IPS-15b (cell line): ENCODE measurements around the gene PTGES.

Experiments used
- H3K27me3 ChIP-seq: one replicate; pipeline ENCODE4 v1.6.1; 2013; ENCODE audit warnings: low read length; ENCODE audit not compliant: control insufficient read depth, insufficient read depth
- H3K36me3 ChIP-seq: one replicate; pipeline ENCODE4 v1.6.1; 2013; ENCODE audit warnings: low read length; ENCODE audit not compliant: control insufficient read depth, insufficient read depth
- H3K4me1 ChIP-seq: one replicate; pipeline ENCODE4 v1.6.1; 2013; ENCODE audit warnings: mild to moderate bottlenecking, low read length; ENCODE audit not compliant: control insufficient read depth, insufficient read depth
- H3K4me3 ChIP-seq: one replicate; pipeline ENCODE4 v1.5.1; 2013; ENCODE audit warnings: low read depth, low read length
- H3K9ac ChIP-seq: one replicate; pipeline ENCODE4 v1.6.1; 2013; ENCODE audit warnings: low read depth, mild to moderate bottlenecking, low read length
- H3K9me3 ChIP-seq: one replicate; pipeline ENCODE4 v1.6.1; 2013; ENCODE audit warnings: mild to moderate bottlenecking, low read length; ENCODE audit not compliant: control insufficient read depth, insufficient read depth

Gene PTGES

DNA sequence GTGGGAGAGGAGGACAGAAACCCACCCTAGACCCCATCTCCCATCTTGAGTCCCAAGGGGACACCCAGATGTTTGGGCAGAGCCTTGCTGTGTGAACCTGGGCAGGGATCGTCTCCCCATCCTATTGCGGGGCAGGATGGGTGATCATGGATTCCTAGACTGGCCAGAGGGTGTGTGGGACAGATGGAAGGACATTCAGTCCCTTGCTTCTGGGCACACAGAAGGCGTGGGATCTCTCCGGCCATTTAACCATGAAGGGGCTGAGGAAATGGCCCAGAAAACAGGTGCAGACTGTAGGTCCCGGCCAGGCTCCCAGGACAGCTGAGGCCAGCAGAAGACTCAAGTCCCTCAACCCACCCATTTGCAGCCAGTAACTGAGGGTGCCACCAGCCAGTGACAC is 29.9 kb downstream of the PTGES start:
- H3K27me3 ChIP-seq: no peaks in the 10 kb centered on the region
- H3K9ac ChIP-seq: no peak overlapping the region
- no peaks in the 10 kb centered on the region for H3K9me3 ChIP-seq
- H3K4me3 ChIP-seq: no peak overlapping the region
- H3K36me3 ChIP-seq: no peaks in the 10 kb centered on the region
- no peaks in the 10 kb centered on the region for H3K4me1 ChIP-seq

DNA sequence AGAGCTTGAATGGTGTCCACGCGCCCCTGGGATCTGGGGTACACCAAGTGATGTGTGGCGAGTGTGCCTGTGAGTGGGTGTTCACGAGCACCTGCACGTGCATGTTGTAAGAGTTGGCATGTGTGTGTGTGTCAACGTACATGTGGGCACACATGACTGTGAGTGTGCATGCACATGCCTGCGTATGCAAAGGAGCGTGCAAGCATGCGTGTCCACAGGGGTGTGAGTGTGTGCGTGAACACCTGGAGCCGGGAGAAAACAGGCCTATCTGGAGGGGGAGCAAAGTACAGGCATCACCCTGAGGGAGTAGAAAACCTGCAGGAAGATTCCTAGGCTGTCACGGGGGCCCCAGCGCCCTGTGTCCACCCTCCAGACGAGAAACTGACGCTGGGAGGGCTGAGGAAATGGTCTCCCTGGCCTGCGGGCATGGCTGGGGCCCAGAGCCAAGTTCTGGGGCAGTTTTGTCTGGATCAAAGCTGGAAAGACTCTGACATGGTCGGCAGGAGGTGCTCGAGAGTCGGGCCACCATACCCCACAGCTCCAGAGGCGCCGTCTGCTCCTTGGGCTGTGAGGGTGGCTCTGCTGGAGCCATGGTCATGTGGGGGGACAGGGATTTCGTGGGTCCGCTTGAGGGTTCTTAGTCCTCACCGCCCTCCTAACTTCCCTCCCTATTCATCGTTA is 31.8 kb downstream of the PTGES start:
- Histone ChIP-seq H3K27me3 (no peaks in the 10 kb centered on the region), H3K9me3 (no peaks in the 10 kb centered on the region), H3K4me1 (no peaks in the 10 kb centered on the region), H3K4me3 (no peak overlapping the region), H3K36me3 (no peaks in the 10 kb centered on the region), H3K9ac (no peak overlapping the region)

DNA sequence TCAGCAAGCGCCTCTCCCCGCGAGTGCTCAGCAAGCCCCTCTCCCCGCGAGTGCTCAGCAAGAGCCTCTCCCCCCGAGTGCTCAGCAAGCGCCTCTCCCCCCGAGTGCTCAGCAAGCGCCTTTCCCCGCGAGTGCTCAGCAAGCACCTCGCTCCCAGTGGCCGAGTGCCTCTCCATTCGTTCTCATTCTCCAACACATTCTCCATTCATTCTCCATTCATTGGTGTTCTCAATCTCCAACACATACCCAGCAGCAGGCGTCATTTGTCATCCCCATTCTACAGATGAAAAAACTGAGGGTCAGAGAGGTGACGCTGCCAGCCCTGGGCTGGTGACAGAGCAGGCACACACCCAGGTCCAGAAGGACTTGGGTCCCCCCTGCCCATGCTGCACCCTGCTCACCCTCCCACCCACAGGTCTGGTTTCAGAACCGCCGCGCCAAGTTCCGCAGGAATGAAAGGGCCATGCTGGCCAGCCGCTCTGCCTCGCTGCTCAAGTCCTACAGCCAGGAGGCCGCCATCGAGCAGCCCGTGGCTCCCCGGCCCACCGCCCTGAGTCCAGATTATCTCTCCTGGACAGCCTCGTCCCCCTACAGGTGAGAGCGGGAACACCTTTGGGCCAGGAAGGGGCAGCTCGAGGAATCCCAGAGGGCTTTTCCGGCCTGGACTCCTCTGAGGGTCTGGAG is 32.5 kb downstream of the PTGES start:
- Histone ChIP-seq H3K4me1 (no peaks in the 10 kb centered on the region), H3K9me3 (no peaks in the 10 kb centered on the region), H3K4me3 (no peak overlapping the region), H3K27me3 (no peaks in the 10 kb centered on the region), H3K36me3 (no peaks in the 10 kb centered on the region), H3K9ac (no peak overlapping the region)

DNA sequence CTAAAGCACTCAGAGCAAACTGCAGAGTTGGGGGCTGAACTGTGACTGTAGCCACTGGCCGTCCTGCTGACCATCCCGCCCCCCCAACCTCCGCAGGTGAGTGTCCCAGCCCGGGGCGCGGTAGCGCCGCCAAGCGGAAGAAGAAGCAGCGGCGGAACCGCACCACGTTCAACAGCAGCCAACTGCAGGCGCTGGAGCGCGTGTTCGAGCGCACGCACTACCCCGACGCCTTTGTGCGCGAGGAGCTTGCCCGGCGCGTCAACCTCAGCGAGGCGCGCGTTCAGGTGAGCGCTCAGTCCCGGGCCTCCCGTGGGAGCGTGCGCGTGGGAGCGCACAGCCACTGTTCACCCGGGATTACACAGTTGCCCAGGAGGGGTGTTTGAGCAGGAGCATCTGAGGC is 33.7 kb downstream of the PTGES start:
- Histone ChIP-seq H3K4me3 (no peak overlapping the region), H3K9me3 (no peaks in the 10 kb centered on the region), H3K9ac (no peak overlapping the region), H3K27me3 (no peaks in the 10 kb centered on the region), H3K4me1 (no peaks in the 10 kb centered on the region), H3K36me3 (no peaks in the 10 kb centered on the region)

DNA sequence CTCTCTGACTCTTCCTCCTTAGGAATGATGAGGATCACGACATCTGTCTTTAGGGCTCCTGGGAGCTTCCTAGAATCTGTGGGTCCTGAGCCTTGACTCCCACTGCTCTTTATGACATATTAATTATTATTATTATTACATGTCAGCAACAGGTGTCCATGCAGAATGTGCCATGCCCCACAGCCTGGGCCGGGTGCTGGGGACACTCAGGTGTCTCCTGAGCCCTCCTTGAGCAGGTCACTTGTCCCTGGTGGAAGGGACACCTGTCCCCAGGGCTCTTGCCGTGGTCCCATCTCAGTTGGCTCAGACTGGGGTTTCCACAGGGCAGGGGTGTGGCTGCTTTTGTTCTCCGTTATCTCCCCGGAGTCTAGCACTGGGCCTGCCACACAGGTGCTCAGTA is 34.2 kb downstream of the PTGES start:
- no peak overlapping the region for H3K4me3 ChIP-seq
- no peaks in the 10 kb centered on the region for H3K9me3 ChIP-seq
- no peaks in the 10 kb centered on the region for H3K27me3 ChIP-seq
- no peak overlapping the region for H3K9ac ChIP-seq
- no peaks in the 10 kb centered on the region for H3K4me1 ChIP-seq
- no peaks in the 10 kb centered on the region for H3K36me3 ChIP-seq

DNA sequence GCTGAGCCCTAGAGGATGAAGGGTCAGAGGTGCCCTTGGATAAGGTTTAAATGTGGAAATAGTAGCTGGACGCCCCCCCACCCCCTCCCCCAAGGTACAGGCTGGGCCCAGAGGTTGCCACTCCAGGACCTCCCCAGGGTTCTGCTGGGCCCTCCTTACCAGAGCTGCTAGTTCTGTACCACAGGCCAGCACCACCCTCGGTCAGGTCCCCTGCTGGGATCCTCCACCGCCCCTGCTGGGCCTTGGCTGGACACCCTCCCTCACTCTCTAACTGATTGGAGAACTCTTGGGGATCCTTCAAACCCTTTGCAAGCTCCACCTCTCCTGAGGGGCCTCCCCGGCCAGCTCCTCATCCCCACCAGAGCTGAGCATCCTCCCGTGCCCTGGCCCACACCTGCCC is 34.9 kb downstream of the PTGES start:
- no peaks in the 10 kb centered on the region for H3K4me1 ChIP-seq
- H3K36me3 ChIP-seq: no peaks in the 10 kb centered on the region
- no peaks in the 10 kb centered on the region for H3K9me3 ChIP-seq
- H3K4me3 ChIP-seq: no peak overlapping the region
- H3K27me3 ChIP-seq: no peaks in the 10 kb centered on the region
- H3K9ac ChIP-seq: no peak overlapping the region

DNA sequence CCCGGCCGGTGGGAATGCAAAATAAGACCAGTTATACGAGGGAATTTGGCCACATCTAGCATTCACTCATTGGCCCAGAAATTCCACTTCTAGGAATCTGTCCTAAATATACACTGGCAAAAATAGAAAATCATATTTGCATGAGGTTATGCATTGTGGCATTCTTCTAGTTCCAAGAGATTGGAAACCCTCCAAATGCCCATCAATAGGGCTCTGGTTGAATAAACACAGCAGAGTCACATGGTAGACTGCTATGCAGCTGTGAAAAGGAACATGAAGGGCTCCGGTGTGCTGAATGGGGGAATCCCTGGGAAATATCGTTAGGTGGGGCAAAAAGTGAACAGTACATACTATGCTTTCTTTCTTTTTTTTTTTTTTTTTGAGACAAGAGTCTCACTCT is 36.8 kb downstream of the PTGES start:
- no peak overlapping the region for H3K9ac ChIP-seq
- no peaks in the 10 kb centered on the region for H3K27me3 ChIP-seq
- H3K4me3 ChIP-seq: no peak overlapping the region
- no peaks in the 10 kb centered on the region for H3K36me3 ChIP-seq
- no peaks in the 10 kb centered on the region for H3K9me3 ChIP-seq
- peaks cover 4% of the 10 kb centered on the region for H3K4me1 ChIP-seq

DNA sequence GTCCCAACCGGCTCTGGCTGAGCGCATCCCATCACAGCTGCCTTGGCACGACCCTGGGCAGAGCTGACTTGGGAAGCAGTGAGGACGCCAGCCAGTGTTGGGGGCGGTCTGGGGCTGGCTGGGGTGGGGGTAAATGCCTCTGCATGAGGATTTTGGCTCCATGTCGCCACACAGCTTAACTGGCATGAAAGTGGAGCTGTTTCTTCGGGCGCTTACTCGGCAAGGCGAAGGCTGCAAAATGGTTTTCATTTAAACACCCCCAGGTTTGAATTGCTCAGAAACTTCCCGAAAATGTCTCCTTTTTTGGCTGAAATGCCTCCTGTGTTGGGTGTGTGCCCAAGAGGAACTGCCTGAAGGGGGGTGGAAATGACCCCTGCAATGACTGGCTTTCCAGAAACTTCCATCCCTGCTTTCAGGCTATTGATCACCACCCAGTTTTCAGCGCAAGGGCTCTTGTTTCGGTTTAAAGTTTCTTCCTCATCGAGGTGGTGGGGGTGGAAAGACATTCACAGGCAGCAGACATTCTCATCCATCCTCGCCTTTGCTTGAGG is 38.3 kb downstream of the PTGES start:
- peaks cover 4% of the 10 kb centered on the region for H3K4me1 ChIP-seq
- H3K9ac ChIP-seq: no peak overlapping the region
- no peak overlapping the region for H3K4me3 ChIP-seq
- no peaks in the 10 kb centered on the region for H3K9me3 ChIP-seq
- H3K36me3 ChIP-seq: no peaks in the 10 kb centered on the region
- H3K27me3 ChIP-seq: no peaks in the 10 kb centered on the region

DNA sequence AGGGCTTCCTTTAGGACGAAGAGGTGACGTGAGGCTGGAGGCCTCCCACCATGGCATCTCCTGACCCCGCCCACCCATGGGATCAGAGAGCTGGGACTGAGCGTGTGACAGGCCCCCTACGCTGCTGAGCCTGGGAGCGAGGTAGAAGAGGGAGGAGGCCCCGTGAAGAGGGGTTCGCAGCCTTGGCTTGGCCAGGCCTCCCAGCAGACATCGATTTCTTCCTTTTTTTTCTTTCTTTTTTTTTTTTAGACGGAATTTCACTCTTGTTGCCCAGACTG is 39.5 kb downstream of the PTGES start:
- Histone ChIP-seq H3K4me1 (peaks cover 4% of the 10 kb centered on the region), H3K9ac (no peak overlapping the region), H3K27me3 (no peaks in the 10 kb centered on the region), H3K9me3 (no peaks in the 10 kb centered on the region), H3K36me3 (no peaks in the 10 kb centered on the region), H3K4me3 (no peak overlapping the region)

DNA sequence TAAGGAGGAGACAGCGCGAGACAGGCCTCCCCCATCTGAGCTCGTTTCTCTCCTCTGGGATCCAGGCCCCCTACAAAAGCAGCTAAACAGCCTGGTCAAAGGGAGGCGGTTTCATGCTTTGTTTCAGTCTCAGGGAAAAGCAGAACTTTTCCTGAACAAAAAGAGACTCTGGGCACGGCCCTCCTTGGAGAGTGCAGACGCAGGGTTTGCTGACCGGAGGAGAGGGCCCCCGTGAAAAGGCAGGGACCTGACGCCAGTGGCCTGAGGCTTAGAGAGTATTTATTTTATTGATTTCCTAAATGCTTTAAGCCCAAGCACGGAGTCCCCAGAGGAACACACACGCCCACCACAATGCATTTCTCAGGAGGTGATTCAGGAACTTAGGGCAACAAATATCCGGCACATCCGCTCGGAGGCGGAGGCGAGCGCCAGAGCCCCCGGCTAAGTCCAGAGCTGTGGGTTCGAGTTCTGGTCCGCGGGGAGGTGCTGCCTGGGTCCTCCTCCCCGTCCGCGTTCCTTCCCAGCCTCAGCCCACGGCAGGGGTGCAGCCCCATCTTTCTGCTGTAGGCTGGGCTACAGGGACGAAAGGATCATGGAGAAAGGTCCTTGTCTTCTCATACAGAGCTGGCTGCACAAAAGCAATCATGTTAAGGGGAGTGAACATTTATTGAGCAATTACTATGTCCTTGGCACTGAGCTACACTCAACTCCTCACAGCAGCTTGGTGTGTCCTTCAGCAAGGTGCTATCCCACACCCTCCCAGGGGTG is 40.0 kb downstream of the PTGES start:
- Histone ChIP-seq H3K4me1 (peaks cover 4% of the 10 kb centered on the region), H3K9me3 (no peaks in the 10 kb centered on the region), H3K36me3 (no peaks in the 10 kb centered on the region), H3K9ac (no peak overlapping the region), H3K4me3 (no peak overlapping the region), H3K27me3 (no peaks in the 10 kb centered on the region)

DNA sequence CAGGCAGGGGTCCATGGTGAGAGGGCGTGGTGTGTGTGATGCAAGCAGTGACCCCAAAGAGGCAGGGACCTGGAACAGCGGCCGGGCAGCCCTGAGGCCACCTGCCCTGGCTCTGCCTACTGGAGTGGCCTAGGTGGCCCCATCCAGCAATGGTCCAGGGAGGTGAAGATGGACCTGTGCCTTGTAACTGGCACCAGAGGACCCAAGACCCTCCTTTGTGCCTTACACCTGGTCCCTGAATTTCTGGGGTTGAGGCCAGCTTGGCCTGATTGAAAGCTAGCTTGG is 42.7 kb downstream of the PTGES start:
- Histone ChIP-seq H3K4me1 (peaks cover 4% of the 10 kb centered on the region), H3K9ac (no peak overlapping the region), H3K27me3 (no peaks in the 10 kb centered on the region), H3K36me3 (no peaks in the 10 kb centered on the region), H3K9me3 (no peaks in the 10 kb centered on the region), H3K4me3 (no peak overlapping the region)
